K562 (cell line): ENCODE results near the gene SF3B1. TPM values are rescaled to one million over a fixed set of nuclear protein-coding genes. Genes with fewer than 3 reads are reported as not detected.

Experiments
- CCNT2 ChIP-seq: IDR thresholded peaks from 2 replicates; pipeline ENCODE4 v1.6.1; 2011; ENCODE audit warnings: borderline replicate concordance, low read depth, mild to moderate bottlenecking, moderate library complexity, mixed read lengths, low read length; ENCODE audit not compliant: insufficient read length; ENCODE audit errors: extremely low read depth
- FOXM1 ChIP-seq, 2 experiments: fragments of 450-650 bp in 1 of 2; sonication (generic) in 1 of 2; formaldehyde crosslinking in 1 of 2; IDR thresholded peaks; 2 replicates each; pipeline versions ENCODE4 v1.6.1 to v1.9.0; 2017 to 2022; ENCODE audit warnings: low read depth in 2 of 2, mild to moderate bottlenecking in 2 of 2, missing genetic modification reagents in 1 of 2, moderate library complexity in 1 of 2
- MEF2D ChIP-seq: conservative IDR thresholded peaks from 2 replicates; pipeline ENCODE4 v1.6.1; 2016; ENCODE audit warnings: low read depth, missing genetic modification characterization, missing compliant biosample characterization
- NBN ChIP-seq: fragments of 450-650 bp; IDR thresholded peaks from 2 replicates; pipeline ENCODE4 v1.6.1; 2016; ENCODE audit warnings: low read depth, mild to moderate bottlenecking
- PCBP2 ChIP-seq: fragments of 200-400 bp; formaldehyde crosslinking; IDR thresholded peaks from 2 replicates; pipeline ENCODE4 v1.6.1; 2018; ENCODE audit warnings: low read length, low read depth, mild to moderate bottlenecking, moderate library complexity; ENCODE audit not compliant: poor library complexity, severe bottlenecking
- SIX5 ChIP-seq, 2 experiments: IDR thresholded peaks; 2 replicates each; pipeline ENCODE4 v1.6.1; 2011; ENCODE audit warnings: low read length in 2 of 2, borderline replicate concordance in 1 of 2, low read depth in 1 of 2, mild to moderate bottlenecking in 1 of 2, moderate library complexity in 1 of 2; ENCODE audit not compliant: insufficient read depth in 1 of 2
- SRF ChIP-seq, 2 experiments: fragments of 250-450, 450-650 bp in 1 of 2; sonication (Bioruptor Pico) in 1 of 2; sonication (generic) in 1 of 2; formaldehyde crosslinking; IDR thresholded peaks; 2 replicates each; pipeline versions ENCODE4 v1.5.0 to v1.5.1; 2020 to 2022; ENCODE audit warnings: mild to moderate bottlenecking in 1 of 2, missing genetic modification reagents in 1 of 2
- TEAD4 ChIP-seq, 2 experiments: sonication (generic) in 1 of 2; formaldehyde crosslinking in 1 of 2; IDR thresholded peaks; 2 replicates each; pipeline versions ENCODE4 v1.6.1 to v1.8.0; 2012 to 2022; ENCODE audit warnings: borderline replicate concordance in 1 of 2, inconsistent platforms in 1 of 2, low read length in 1 of 2, mild to moderate bottlenecking in 1 of 2, missing genetic modification reagents in 1 of 2
- ZNF224 ChIP-seq: sonication (generic); formaldehyde crosslinking; IDR thresholded peaks from 2 replicates; pipeline ENCODE4 v1.8.0; 2022; ENCODE audit warnings: mild to moderate bottlenecking, missing genetic modification reagents
- ZNF354B ChIP-seq: fragments of 250-450 bp; sonication (Bioruptor Pico); IDR thresholded peaks from 2 replicates; pipeline ENCODE4 v1.4.0; 2020
- ZNF75A ChIP-seq: fragments of 450-650 bp; formaldehyde crosslinking; IDR thresholded peaks from 2 replicates; pipeline ENCODE4 v1.4.0; 2020; ENCODE audit warnings: mild to moderate bottlenecking
- polyA plus RNA-seq, 8 experiments: library from polyadenylated mRNA; depleted of rRNA in 4 of 8; stranded (reverse) in 5 of 8; unstranded in 3 of 8; fragments of >200 nt; fragmentation: Nextera tagmentation in 2 of 8; fragmentation: Illumina TruSeq in 1 of 8; extraction: Ambion mirVana in 2 of 8; extraction: Trizol in 1 of 8; gene quantifications; 2 replicates each; pipeline versions ENCODE4 v1.2.1 to v1.2.3, GENCODE V29; 2011 to 2014; ENCODE audit warnings: inconsistent platforms in 1 of 8, missing spikeins in 1 of 8
- total RNA-seq, 7 experiments: library from RNA; depleted of rRNA in 6 of 7; stranded (reverse); fragments of >200 nt in 6 of 7; fragmentation: Illumina TruSeq in 2 of 7; extraction: Trizol in 2 of 7; gene quantifications; 2 replicates each; pipeline versions ENCODE4 v1.2.1 to v1.2.3, GENCODE V29; 2011 to 2021; ENCODE audit warnings: low replicate concordance in 1 of 7
- TF ChIP-seq, protein P1 (sequence below): fragments of 200-800 bp; sonication (Bioruptor generic); IDR thresholded peaks from 2 replicates; pipeline ENCODE4 v1.6.1; 2017; ENCODE audit warnings: missing genetic modification characterization, missing compliant biosample characterization
- TF ChIP-seq, protein P2 (sequence below), 2 experiments: fragments of 450-650 bp; IDR thresholded peaks; 2 replicates each; pipeline ENCODE4 v1.6.1; 2016; ENCODE audit warnings: mild to moderate bottlenecking in 2 of 2, borderline replicate concordance in 1 of 2, low read depth in 1 of 2, moderate library complexity in 1 of 2

Gene SF3B1
- total and polyA plus RNA-seq, 9 of the 15 experiments (the other 6 are each of a cell fraction or from before 2014, with no cell fraction given) = 96.2 to 377 (median 177) TPM

DNA sequence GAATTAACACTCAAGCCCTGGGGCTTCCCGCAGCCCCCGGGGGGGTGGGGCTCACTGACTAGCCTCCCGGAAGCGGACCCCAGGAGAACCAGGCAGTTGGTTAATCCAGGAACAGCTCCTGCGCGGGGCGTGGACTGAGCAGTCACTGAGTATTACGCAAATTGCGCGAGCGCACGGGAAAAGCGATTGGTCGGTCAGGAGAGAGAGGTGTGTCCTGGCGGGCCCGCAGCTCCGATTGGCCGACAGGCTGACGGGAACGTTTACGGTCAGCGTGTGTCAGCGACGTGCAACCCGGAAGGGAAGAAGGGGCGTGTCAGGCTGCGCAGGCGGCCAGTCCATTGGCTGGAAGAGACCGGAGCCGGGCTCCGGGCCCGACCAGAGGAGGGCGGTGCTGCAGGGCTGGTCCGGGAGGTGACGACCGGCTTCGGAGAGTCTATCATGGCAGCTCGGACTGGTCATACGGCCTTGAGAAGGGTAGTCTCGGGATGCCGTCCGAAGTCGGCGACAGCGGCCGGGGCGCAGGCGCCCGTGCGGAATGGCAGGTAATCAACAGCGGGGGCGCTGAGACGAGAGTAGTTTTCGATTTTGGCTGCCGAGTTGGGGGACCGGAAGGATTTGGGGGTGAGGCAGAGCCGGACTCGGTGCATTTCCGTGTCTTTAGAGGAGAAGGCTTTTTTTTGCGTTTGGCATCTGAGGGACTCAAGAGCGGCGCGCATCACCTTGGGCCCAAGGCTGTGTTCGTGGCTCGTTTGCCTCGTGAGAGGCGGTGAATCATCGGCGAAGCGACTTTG, 18.5 kb upstream of the SF3B1 start, which contains the start of gene COQ10B (continued):
- TF ChIP-seq NBN (0 out of 2 replicates have a peak, but pooled peaks have one; percentile 44), SRF (CRISPR knock-in tag; IDR thresholded peaks at IDR 0.05) (no peak), TEAD4 (IDR thresholded peaks at IDR 0.05; ENCODE audit: low read length) (0 out of 2 replicates have a peak, but pooled peaks have one; percentile 8), TEAD4 (CRISPR knock-in tag; IDR thresholded peaks at IDR 0.05; ENCODE audit: borderline replicate concordance) (no peak), FOXM1 (IDR thresholded peaks at IDR 0.05; ENCODE audit: low read depth) (no peak), FOXM1 (CRISPR knock-in tag; IDR thresholded peaks at IDR 0.05; ENCODE audit: low read depth) (no peak), MEF2D (tag) (no peak), SIX5 (IDR thresholded peaks at IDR 0.05; ENCODE audit: borderline replicate concordance in 1 of 2, insufficient read depth in 1 of 2, low read depth in 1 of 2, low read length in 2 of 2) (no peak), CCNT2 (peak; percentile 58), ZNF75A (CRISPR knock-in tag) (no peak), ZNF354B (no peak), ZNF224 (CRISPR knock-in tag) (no peak), PCBP2 (no peak)
- TF ChIP-seq, protein P1, sequence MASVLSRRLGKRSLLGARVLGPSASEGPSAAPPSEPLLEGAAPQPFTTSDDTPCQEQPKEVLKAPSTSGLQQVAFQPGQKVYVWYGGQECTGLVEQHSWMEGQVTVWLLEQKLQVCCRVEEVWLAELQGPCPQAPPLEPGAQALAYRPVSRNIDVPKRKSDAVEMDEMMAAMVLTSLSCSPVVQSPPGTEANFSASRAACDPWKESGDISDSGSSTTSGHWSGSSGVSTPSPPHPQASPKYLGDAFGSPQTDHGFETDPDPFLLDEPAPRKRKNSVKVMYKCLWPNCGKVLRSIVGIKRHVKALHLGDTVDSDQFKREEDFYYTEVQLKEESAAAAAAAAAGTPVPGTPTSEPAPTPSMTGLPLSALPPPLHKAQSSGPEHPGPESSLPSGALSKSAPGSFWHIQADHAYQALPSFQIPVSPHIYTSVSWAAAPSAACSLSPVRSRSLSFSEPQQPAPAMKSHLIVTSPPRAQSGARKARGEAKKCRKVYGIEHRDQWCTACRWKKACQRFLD (CRISPR knock-in tag) = peak; percentile 80; the same call in 1 of the 2 replicates
- TF ChIP-seq, protein P2, sequence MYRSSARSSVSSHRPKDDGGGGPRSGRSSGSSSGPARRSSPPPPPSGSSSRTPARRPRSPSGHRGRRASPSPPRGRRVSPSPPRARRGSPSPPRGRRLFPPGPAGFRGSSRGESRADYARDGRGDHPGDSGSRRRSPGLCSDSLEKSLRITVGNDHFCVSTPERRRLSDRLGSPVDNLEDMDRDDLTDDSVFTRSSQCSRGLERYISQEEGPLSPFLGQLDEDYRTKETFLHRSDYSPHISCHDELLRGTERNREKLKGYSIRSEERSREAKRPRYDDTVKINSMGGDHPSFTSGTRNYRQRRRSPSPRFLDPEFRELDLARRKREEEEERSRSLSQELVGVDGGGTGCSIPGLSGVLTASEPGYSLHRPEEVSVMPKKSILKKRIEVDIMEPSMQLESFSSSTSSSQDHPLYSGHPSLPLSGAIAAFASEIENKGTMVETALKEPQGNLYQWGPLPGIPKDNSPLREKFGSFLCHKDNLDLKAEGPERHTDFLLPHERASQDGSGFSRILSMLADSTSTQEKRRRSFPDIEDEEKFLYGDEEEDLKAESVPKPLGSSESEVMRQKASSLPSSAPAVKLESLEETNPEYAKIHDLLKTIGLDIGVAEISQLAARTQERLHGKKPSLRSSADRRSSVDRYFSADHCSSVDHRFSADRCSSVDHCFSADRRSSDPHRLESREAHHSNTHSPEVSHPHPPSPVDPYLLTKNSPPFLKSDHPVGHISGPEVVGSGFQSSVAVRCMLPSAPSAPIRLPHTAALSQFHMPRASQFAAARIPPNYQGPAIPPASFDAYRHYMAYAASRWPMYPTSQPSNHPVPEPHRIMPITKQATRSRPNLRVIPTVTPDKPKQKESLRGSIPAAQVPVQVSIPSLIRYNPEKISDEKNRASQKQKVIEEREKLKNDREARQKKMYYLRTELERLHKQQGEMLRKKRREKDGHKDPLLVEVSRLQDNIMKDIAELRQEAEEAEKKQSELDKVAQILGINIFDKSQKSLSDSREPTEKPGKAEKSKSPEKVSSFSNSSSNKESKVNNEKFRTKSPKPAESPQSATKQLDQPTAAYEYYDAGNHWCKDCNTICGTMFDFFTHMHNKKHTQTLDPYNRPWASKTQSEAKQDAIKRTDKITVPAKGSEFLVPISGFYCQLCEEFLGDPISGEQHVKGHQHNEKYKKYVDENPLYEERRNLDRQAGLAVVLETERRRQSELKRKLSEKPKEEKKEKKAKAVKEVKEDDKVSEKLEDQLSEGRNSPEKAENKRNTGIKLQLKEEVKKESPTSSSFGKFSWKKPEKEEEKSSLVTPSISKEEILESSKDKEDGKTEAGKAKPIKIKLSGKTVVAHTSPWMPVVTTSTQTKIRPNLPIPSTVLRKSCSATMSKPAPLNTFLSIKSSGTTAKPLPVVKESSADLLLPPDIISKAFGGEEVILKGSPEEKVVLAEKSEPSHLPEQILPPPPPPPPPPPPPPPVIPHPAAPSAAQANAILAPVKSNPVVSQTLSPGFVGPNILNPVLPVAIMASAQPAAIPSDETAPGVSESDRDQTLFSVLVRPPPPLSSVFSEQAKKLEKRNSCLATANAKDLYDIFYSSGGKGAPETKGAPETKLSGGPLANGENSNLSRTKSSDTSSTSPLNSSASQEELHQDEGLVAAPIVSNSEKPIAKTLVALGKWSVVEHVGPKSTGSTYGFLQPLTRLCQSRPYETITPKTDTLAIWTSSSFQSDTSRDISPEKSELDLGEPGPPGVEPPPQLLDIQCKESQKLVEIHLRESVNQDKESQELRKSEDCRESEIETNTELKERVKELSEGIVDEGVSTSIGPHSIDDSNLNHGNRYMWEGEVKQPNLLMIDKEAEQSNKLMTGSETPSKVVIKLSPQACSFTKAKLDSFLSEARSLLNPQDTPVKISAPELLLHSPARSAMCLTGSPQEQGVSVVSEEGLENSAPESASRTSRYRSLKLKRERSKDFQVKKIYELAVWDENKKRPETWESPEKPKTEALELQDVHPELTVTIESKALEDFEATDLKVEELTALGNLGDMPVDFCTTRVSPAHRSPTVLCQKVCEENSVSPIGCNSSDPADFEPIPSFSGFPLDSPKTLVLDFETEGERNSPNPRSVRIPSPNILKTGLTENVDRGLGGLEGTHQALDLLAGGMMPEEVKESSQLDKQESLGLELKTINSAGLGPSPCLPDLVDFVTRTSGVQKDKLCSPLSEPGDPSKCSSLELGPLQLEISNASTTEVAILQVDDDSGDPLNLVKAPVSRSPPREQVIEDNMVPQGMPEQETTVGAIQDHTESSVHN (IDR thresholded peaks at IDR 0.05; ENCODE audit: borderline replicate concordance in 1 of 2, low read depth in 1 of 2) = no peak
